HUES6 (cell line): Measurements from ENCODE around the gene ASIC3.

Source experiments
- H3K27ac ChIP-seq: 2 replicates; pipeline ENCODE4 v1.7.0; 2013; ENCODE audit warnings: low read depth, mild to moderate bottlenecking, low read length, inconsistent platforms
- H3K27me3 ChIP-seq: 2 replicates; pipeline ENCODE4 v1.6.1; 2013; ENCODE audit warnings: low read length; ENCODE audit not compliant: control insufficient read depth, insufficient read depth
- H3K36me3 ChIP-seq: 2 replicates; pipeline ENCODE4 v1.6.1; 2013; ENCODE audit warnings: low read length; ENCODE audit not compliant: control insufficient read depth, insufficient read depth
- H3K4me1 ChIP-seq: 2 replicates; pipeline ENCODE4 v1.6.1; 2013; ENCODE audit warnings: low read length; ENCODE audit not compliant: control insufficient read depth, insufficient read depth
- H3K4me3 ChIP-seq: 2 replicates; pipeline ENCODE4 v1.5.1; 2013; ENCODE audit warnings: low read depth, low read length
- H3K9ac ChIP-seq: one replicate; pipeline ENCODE4 v1.6.1; 2013; ENCODE audit warnings: mild to moderate bottlenecking, low read length
- H3K9me3 ChIP-seq: 2 replicates; pipeline ENCODE4 v1.6.1; 2013; ENCODE audit warnings: low read depth, low read length; ENCODE audit not compliant: control insufficient read depth, insufficient read depth

Gene ASIC3

DNA sequence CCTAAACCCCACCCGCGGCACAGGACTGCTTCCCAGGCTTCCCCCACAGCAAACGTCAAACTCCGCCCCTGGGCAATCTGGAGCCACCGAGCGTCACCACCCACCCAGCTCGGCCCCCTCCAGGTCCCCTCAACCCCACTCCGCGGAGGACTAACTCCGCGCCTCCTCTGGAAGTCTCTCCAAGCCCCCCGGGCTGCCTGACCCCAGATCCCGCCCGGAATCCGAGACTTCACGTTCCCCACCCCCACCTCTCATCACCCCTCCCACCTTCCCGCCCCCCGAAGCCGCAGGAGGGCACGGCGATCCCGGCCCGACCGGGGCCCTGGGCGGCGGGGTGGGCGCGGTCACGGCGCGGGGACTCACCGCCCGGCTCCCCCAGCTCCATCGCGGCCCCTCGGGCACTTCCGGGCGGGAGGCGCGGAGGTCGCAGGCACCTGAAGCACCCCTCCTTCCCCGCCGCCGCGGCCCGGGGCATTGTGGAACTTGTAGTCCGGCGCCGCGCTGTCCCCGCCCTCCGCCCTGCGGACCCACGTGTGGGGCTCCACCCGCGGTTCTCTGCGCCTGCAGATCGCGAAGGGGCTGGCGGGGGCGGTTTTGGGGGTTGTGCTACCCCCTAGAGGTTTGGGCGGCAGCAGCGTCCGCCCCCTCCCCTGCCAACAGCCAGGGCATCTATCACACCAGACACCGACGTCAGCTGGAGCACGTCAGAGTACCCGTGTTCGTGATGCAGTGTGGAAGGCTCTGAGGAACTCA, 34.9 kb downstream of the ASIC3 start, which contains the start of gene TMUB1:
Gene TMUB1 (minus strand): TSS at position 423 of the 753 bp plus-strand sequence. CDS start 930 bp downstream, outside the sequence.
- H3K9ac ChIP-seq: peak within 1 kb of the TSS; percentile 14
- no peaks in the 10 kb centered on the region for H3K9me3 ChIP-seq
- peaks cover 56% of the 10 kb centered on the region for H3K4me1 ChIP-seq
- peaks cover 22% of the 10 kb centered on the region for H3K27me3 ChIP-seq
- no peaks in the 10 kb centered on the region for H3K36me3 ChIP-seq
- no peak within 1 kb of the TSS; the same call in 1 of the 2 replicates for H3K27ac ChIP-seq
- H3K4me3 ChIP-seq: peak within 1 kb of the TSS; percentile 95

DNA sequence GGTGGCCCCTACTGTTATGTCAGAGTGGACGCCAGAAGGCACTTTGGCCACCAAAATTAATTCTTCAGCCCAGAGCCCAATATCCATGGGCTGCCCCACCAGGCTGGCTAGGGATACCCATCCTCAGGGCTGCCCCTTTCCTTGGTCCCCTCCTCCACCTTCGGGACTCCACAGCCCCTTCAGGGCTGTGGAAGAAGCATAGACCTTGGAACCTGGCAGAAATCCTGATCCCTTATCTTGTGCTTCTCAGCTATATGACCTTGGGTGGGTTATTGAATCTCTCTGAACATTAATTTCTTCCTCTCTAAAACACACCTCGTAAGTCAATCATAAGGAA, 35.5 kb downstream of the ASIC3 start:
- Histone ChIP-seq H3K4me1 (peaks cover 56% of the 10 kb centered on the region), H3K36me3 (no peaks in the 10 kb centered on the region), H3K27ac (no peak overlapping the region), H3K9me3 (no peaks in the 10 kb centered on the region), H3K4me3 (peak overlapping the region; percentile 95), H3K27me3 (peaks cover 27% of the 10 kb centered on the region), H3K9ac (no peak overlapping the region)

GRCh38 chr7:151085329-151085690, 37.0 kb downstream of the ASIC3 start:
- peaks cover 57% of the 10 kb centered on the region for H3K4me1 ChIP-seq
- no peaks in the 10 kb centered on the region for H3K9me3 ChIP-seq
- H3K27me3 ChIP-seq: peaks cover 36% of the 10 kb centered on the region
- peak overlapping the region; percentile 74 for H3K4me3 ChIP-seq
- H3K9ac ChIP-seq: no peak overlapping the region
- no peaks in the 10 kb centered on the region for H3K36me3 ChIP-seq
- H3K27ac ChIP-seq: no peak overlapping the region

GRCh38 chr7:151085691-151086620, 37.6 kb downstream of the ASIC3 start, which contains the start of gene AGAP3:
AGAP3 (plus strand) TSS chr7:151086475; CDS start chr7:151086742, 267 bp downstream.
- Histone ChIP-seq H3K27me3 (peaks cover 36% of the 10 kb centered on the region), H3K9me3 (no peaks in the 10 kb centered on the region), H3K36me3 (no peaks in the 10 kb centered on the region), H3K9ac (peak within 1 kb of the TSS; percentile 80), H3K27ac (no peak within 1 kb of the TSS), H3K4me1 (peaks cover 55% of the 10 kb centered on the region), H3K4me3 (peak within 1 kb of the TSS; percentile 74)

DNA sequence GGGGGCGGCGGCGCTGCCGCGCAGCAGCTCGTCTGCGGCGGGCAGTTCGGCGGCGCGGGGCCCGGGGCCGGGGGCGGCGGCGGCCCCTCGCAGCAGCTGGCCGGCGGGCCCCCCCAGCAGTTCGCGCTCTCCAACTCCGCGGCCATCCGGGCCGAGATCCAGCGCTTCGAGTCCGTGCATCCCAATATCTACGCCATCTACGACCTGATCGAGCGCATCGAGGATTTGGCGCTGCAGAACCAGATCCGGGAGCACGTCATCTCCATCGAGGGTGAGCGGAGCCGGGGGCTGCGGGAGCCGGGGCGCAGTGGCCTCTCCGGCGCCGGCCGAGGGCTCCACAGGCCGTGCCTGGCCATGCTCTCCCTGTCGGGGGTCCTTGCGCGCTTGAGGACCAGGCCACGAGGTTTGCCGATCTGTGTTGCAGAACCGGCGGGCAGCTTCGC, 38.5 kb downstream of the ASIC3 start:
- Histone ChIP-seq H3K27ac (no peak overlapping the region), H3K9me3 (no peaks in the 10 kb centered on the region), H3K27me3 (peaks cover 36% of the 10 kb centered on the region), H3K4me1 (peaks cover 48% of the 10 kb centered on the region), H3K36me3 (no peaks in the 10 kb centered on the region), H3K9ac (peak overlapping the region; percentile 80), H3K4me3 (peak overlapping the region; percentile 72)

DNA sequence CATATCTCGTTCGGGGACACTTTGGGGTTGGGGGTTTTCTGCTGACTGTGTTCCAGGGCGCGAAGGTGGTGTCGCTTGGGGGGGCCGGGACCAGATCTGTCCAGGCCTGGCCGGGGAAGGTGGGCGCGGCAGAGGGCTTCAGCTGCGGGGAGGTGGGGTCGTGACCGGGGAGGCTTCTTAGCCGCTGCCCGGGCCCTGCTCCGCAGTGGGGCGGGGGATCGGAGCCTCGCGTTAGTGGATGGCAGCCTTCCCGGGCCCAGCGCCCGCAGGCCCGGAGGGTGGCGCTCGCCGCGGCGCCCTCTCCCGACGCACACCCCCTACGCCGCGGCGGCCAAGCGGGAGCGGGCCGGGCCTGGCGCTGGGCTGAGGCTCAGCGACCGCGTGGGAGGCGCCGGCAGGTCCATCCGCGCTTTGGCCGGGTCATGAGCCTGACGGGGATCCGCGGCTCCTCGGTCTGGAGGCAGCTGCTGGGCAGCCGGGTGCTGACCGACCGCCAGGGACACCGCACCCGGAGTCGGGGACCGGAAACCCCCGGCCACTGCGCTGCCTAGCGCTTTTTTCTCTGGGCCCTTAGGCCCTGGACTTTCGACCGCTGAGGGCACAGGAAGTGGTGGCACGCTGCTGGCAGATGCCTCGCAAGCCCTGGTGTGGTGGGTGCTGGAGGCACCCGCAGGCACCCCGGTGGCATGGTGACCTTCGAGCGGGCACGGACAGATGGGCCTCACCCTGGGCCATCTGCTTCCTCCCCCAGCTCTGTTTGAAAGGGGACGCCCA, 39.1 kb downstream of the ASIC3 start:
- H3K27me3 ChIP-seq: peaks cover 36% of the 10 kb centered on the region
- H3K9ac ChIP-seq: peak overlapping the region; percentile 80
- peaks cover 42% of the 10 kb centered on the region for H3K4me1 ChIP-seq
- no peak overlapping the region for H3K27ac ChIP-seq
- no peaks in the 10 kb centered on the region for H3K36me3 ChIP-seq
- H3K4me3 ChIP-seq: peak overlapping the region; percentile 72
- H3K9me3 ChIP-seq: no peaks in the 10 kb centered on the region

DNA sequence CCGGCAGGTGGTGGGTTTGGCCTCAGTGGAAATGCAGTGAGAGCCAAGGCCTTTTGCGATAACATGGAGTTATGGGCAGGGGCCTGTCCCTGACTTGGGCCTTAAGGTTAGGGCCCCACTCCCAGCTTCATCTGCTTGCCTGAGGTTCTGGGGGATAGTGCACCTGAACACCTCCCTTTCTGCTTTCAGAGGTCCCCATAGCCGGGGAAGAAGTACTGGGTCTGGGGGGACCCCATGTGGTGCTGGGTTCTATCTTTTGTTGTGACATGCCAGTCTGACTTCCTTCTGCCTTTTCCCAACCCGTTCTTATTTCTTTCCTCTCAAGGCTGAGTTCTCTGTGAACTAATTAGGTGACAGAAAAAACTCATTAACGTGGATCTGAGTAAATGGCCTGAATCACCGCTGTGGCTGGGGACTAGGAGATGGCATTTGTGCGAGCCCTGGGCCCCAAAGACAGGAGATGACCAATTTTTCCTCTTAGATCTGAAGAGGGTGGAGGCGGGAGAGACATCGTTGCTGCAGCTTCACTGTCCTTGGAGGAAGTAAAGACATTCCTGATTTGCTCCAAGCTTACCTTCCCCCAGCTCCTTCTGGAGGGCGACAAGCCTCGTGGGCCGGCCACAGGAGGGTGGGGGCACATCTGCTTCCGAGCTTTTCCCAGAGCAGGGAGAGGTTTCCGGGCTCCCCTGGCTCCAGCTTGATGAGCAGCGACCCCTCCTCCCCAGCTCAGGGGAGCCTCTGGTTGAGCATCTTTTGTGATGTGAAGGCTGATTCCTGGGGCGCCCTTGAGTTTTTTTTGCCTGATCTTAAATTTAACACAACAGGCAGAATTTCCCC, 39.9 kb downstream of the ASIC3 start:
- Histone ChIP-seq H3K9ac (peak overlapping the region; percentile 80), H3K36me3 (no peaks in the 10 kb centered on the region), H3K4me1 (peaks cover 38% of the 10 kb centered on the region), H3K27ac (no peak overlapping the region), H3K9me3 (no peaks in the 10 kb centered on the region), H3K27me3 (peaks cover 36% of the 10 kb centered on the region), H3K4me3 (peak overlapping the region; percentile 72)

DNA sequence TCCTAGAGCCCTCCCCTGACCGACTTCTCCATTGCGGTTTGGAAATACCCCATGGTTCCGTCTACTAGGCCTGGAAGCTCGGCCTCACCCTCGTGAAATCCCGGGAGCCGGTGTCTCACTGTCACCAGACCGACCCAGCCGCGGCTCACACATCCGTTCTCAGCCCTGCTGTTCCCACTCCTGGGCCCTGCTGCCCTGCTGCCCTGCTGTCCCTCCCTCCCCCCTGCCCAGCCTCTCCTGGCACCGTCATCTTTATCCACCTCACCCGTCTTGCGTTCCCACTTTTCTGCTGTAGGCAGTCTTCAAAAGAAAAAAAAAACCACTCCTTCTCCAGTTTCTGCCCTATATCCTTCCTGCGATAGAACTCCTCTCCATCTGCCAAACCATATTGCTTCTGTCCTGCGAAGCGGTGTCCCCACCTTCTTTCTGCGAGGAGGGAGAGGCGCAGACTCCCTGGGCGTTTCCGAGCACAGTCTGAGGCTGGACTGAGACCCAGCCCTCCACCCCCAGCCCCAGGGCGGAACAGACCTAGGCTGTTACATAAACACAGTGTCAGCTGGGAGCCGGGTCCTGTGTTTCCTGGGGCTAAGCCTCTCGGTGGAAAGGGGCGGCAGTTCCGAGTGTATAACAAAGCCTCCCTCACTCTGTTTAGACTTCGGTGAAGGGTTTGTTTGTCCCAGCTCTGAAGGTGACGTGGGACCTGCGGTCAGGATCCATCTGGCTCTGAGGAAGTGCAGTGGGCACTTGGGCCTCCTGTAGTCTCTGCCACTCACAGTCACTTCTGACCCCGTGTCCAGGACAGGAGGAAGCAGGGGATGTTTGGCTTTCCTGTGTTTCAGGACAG, 40.7 kb downstream of the ASIC3 start:
- H3K27me3 ChIP-seq: peaks cover 32% of the 10 kb centered on the region
- no peak overlapping the region for H3K27ac ChIP-seq
- H3K4me3 ChIP-seq: peak overlapping the region; percentile 72
- H3K9me3 ChIP-seq: no peaks in the 10 kb centered on the region
- peak overlapping the region; percentile 42 for H3K9ac ChIP-seq
- H3K4me1 ChIP-seq: peaks cover 34% of the 10 kb centered on the region
- no peaks in the 10 kb centered on the region for H3K36me3 ChIP-seq

DNA sequence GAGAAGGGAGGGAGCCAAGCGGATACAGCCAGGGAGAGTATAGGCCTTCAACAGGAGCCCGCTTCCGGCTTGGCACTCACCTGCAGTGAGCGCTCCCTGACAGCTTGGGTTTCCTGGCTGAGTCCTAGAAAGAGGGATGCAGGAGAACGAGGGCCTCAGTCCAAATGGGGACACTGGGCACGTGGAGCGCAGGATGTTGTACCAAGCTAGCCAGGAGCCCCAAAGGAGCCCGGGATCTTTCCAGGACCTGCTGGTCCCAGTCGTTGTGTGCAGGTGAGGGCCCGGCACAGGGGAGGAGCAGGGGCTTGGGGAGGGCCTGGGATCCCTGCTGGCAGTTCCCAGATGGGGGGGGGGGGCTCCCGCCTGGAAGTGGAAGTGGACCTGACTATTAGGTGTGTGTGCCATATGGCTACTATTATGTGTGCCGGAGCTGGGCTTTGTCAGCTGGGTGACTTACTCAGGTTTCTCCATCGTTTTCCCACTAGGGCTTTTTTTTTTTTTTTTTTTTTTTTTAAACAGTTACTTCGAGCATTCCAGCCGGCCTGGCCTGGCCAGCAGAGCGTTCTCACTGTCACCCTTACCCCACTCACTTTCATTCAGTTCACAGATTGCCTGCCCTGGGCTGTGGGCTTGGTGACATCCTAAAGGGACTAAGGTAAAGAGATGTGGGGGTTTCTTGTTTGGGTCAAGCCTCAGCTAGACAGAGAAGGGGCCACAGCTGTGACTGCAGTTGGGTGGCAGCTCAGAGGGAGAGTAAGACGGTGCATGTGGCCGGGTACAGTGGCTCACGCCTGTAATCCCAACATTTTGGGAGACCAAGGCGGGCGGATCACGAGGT, 41.8 kb downstream of the ASIC3 start:
- H3K9ac ChIP-seq: peak overlapping the region; percentile 42
- no peaks in the 10 kb centered on the region for H3K9me3 ChIP-seq
- H3K27ac ChIP-seq: no peak overlapping the region
- H3K27me3 ChIP-seq: peaks cover 27% of the 10 kb centered on the region
- H3K36me3 ChIP-seq: no peaks in the 10 kb centered on the region
- H3K4me3 ChIP-seq: peak overlapping the region; percentile 72; the same call in 1 of the 2 replicates
- H3K4me1 ChIP-seq: peaks cover 30% of the 10 kb centered on the region
